NCI-H1694 treated with DMSO at 0.1 percent for 48 hours (cell line): ENCODE data around the gene CACNA1C.
"Not testable (repeated sequence)": the region's sequence is repeated elsewhere in the genome, so short reads cannot be mapped to it uniquely, and the experiment has no call there.

Source experiments
- DNase-seq: peaks from one replicate; lab custom pipeline; 2025; lab: John Stamatoyannopoulos, UW

The CACNA1C gene

DNA sequence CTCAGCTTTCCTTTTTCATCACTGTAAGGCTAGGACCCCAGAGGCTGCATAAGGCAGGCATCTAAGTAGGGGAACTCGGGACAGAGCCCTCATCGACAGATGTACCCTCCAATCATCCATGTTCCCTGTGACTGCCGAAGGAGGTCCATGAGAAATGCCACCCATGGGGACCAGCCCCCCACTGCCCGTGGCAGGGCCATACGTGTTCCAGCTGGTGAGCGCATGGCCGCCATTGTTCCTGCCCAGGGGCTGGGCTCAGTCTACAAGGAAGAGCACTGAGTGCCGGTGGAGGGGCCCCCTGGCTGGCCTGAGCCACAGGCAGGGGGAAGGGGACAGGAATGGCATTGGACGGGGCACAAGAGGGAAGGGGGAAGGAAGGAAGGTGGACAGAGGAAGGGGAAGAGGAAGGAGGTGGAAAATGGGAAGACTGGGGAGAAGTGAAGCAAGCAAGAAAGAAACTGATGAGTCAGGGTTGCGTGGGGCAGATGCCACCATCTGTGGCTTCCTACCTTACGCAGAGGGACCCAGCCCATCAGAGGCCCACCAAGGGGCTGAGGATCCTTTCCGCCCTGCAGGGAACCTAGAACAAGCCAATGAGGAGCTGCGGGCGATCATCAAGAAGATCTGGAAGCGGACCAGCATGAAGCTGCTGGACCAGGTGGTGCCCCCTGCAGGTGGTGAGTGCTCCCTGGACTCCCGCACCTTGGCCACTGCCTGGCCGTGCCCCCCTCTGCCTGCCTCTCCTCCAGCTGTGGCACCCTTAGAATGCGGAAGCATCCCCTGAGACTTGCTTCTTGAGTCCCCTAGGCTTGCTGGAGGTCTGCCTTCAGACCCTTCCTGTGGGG, 621.4 kb downstream of the CACNA1C start:
- DNase-seq: no peak

DNA sequence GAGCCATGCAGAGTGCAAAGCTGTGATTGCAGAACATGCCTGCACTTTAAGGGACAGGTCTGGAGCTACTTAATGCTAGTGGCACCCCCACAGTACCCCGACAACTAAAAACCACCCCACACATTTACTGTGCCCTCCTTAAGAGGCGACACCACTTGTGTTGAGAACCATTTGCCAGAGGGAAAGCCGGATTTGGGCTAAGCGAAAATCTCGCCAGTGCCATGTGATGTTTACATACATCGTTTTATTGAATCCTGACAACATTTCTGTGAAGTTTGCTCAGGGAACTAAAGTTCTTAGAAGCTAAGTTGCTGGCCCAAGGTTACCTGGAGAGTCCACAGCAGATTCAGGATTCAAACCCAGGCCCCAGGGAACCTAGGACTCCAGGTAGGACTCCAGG, 623.0 kb downstream of the CACNA1C start:
- DNase-seq: no peak

DNA sequence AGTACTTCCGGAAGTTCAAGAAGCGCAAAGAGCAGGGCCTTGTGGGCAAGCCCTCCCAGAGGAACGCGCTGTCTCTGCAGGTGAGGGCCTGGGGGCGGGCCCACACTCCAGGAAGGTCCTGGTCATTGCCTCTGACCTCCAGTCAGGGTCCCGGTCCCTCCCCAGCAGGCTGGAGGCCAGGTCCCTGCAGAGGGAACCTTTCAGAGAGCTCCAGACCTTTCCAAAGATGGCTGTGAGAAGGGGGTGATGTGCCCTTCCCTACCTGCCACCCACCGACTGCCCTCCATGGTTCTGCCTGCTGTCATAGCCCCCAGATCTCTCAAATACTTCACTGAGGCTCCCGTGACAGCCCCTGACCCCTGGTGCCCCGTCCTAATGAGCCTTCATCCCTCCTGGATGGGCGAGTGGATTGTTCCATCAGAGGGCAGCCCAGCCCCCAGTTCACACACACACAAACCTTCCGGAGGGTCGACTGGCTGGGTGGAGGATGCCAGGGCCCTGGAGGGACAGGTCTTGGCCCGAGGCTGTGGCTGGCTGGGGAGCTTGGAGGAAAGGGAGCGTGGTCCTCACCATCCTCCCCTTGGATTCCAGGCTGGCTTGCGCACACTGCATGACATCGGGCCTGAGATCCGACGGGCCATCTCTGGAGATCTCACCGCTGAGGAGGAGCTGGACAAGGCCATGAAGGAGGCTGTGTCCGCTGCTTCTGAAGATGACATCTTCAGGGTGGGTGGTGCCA, 624.5 kb downstream of the CACNA1C start:
- no peak for DNase-seq

DNA sequence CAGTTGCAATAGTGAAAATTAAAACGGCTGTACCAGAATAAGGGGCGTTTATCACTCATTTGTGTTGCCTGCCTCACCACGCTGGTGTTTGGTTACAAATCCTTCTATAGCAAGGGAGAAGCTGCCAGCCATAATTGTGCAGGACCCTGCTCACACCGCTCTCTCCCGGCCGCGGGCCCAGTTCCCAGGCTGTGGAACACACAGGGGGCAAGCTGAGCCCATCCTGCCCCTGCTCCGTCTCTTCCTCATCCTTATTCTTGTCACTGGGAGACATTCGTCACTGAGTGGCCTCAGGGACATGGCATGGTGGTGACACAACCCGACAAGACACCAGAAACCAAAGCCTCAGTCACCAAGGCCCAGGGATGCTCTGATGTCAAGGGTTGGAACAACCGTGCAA, 625.6 kb downstream of the CACNA1C start:
- no peak for DNase-seq

DNA sequence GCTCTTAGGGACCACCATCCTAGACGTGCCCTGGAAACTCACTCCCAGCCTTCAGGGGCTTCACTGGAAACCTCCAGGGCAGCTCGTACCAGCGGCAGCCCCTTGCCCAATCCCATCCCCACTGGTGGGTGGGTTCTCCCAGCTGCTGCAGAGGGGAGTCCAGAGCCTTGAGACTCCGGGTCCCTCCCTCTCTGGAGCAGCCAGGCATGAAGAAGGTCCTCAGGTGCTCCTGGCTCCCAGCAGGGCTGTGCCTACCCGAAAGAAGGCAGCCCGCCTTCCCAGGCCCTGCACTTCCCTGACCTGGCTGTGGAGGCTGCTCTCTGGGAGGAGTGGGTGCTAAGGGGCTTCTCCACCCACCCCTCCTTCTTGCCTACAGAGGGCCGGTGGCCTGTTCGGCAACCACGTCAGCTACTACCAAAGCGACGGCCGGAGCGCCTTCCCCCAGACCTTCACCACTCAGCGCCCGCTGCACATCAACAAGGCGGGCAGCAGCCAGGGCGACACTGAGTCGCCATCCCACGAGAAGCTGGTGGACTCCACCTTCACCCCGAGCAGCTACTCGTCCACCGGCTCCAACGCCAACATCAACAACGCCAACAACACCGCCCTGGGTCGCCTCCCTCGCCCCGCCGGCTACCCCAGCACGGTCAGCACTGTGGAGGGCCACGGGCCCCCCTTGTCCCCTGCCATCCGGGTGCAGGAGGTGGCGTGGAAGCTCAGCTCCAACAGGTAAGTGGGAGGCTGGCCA, 626.5 kb downstream of the CACNA1C start:
- no peak for DNase-seq

DNA sequence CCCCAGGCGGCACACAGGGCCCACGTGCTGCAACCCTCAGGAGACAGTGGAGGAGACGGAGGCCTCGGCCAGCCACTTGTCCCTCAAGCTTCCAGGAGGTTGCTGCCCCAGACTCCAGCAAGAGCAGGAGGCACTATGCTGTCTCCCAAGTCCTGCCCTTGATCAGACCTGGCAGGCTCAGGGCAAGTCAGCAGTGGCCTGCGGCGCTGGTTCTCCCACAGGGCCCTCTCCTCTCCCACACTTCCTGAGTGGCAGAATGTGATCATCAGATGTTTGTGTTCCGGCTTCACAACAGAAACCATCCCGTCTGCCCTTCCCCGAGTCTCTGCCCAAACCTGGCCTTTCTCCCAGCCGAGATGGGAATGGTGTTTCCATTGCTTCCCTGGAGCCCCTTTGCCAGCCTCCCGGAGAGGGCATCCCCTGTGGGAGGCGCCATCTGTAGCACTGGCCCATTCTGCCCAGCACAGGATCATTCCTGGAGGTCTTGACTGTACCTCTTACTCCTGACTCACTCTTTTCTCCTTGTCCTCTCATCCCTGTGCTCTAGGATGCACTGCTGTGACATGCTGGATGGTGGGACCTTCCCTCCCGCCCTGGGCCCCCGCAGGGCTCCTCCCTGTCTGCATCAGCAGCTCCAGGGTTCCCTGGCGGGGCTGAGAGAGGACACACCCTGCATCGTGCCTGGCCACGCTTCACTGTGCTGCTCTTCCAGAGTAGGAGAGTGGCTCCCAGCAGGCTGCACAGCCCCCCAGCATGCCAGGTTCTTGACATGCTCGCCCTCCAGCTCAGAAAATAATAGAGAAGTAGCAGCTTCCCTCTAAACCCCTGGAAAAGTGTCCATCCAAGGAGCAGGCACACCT, 627.3 kb downstream of the CACNA1C start:
- DNase-seq: no peak

DNA sequence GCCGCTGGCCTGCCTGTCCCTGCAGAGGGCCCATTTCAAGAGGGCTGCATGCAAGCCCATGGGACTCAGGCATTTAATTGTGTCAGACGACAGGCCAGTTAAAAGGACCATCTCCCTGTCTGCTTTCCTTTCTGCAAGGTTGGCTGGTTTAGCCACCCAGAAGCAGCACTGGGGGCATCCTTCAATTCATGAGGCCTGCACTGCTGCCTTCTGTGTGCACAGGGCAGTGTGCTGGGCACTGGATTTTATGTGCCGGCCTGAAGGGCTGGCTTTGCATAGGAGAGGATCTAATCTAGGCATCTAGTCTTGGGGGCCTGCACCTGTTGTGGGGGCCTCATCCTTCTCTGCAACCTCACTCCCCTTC, 627.9 kb downstream of the CACNA1C start:
- DNase-seq: no peak

DNA sequence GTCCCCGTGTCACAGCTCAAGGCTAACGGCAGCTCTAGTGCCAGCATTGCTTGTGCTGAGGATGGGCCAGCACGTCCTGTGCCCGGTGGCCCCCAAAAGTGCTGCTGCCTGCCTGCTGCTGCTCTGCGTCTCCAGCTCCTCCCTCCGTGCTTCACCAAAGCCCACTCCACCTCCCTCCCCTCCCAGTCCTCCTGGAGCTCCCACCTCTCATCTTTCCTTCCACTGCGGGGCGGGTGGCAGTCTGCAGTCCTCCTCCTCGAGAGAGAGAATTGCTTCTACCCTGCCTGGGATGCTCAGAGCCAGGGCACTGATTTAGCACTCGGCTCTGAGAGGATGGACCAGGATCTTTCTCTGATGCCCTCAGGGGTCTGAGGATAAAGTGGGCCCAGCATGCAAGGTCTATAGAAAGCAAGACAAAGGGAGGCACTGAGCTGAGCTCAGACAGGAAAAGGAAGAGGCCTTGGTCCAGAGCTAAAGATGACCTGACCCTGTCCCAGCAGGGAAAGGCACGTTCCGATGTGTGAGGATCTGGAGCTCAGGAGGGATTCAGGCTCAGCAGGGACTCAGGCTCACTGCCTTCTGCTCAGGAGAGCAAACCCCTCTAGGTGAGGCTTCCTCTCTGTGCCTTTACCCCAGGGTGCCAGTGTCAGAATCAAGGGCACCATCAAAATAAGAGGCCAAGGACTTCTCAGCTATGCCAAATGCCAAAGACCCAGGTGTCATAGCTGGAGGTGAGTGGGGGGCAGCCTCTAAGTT, 628.8 kb downstream of the CACNA1C start:
- DNase-seq: no peak

DNA sequence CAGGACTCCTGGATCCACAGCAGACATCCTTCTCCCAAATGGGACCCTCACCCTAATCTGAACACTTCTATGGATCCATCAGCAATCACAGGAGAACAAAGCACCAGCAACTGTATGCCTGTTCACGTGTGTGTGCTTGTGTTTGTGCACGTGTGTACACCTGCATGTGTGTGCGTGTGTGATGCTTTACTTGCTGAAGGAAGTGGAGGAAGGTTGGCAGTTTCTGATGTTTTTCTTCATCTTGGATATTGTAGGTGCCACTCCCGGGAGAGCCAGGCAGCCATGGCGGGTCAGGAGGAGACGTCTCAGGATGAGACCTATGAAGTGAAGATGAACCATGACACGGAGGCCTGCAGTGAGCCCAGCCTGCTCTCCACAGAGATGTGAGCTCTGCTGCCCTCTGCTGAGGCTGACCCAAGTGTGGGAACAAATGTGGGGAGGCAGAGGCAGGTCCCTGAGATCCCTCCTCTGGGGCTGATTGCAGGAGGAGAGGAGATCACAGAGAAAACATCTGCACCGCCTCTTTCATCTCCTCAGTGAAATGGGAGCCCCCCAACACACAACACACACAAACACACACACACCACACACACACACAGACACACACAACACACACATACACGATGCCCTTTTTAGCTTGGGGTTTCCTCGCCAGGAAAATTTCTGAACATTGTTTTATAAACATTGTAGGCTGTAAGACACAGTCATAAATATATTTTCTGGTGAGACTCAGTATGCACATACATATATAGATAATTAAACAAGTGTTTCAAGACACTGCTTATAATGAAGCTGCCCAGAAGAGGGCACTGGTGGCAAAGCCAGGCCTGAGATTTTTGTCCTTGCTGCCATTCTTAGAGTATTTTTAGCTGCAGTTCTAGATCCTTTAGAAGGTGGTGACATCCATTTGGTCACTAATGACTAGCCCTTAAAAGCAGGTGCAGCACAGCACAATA, 629.8 kb downstream of the CACNA1C start:
- DNase-seq: peak; percentile 71

DNA sequence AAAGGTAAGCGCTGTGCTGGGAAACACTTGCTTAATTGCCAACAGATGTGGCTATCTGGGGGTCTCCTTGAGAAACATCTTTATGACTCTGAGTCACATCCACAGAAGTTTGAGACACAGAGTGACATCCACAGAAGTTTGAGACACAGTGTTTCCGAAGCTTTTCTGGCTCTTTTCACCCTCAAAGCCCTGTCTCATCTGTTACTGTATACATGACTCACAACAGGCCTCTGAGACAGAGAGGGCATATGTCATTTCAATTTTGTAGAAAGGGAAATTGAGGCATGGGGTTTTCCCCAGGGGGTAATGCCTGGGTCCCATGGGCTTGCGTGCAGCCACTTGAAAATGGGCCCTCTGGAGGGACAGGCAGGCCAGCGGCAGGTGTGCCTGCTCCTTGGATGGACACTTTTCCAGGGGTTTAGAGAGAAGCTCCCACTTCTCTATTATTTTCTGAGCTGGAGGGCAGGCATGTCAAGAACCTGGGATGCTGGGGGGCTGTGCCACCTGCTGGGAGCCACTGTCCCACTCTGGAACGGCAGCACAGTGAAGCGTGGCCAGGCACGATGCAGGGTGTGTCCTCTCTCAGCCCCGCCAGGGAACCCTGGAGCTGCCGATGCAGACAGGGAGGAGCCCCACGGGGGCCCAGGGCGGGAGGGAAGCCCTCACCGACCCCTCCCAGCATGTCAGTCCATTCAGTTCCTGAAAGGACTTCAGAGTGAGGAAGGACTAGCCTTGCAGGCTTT, 630.7 kb downstream of the CACNA1C start:
- DNase-seq: no peak

DNA sequence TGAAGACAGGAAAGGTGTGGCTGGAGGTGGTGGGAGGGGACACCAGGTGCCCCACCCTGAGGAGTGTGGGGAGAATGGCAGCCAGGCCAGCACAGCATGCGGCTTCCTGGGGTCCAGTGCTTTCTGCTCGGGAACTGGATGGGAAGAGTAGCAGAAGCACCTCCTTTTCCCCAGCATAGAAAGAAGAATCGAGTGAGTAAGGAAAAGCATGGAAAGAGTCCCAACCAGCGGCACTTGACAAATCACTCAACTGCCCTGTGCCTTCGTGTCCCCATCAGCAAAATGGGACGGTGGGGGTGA, 631.2 kb downstream of the CACNA1C start:
- not testable (repeated sequence) for DNase-seq

DNA sequence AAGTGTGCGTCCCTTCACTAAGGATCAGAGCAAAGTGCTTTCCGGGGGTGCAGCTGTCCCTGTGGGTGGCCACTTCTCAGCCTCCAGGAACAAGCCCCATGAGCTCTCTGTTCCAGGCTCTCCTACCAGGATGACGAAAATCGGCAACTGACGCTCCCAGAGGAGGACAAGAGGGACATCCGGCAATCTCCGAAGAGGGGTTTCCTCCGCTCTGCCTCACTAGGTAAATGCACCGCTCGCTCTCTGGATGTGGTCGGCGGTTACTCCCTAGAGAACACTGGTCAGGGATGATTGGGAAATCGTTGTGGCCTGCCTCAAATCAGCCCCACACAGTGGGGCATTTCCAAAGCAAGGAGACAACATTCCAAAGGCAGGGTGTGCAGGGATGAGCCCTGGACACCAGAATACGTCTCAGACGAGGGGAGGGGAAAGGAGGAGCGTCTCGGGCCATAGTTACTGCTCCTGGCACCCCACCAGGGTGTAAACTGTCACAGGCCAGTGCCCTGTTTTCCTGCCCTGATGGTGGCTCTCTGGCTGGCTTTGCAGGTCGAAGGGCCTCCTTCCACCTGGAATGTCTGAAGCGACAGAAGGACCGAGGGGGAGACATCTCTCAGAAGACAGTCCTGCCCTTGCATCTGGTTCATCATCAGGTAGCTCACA, 633.0 kb downstream of the CACNA1C start:
- not testable (repeated sequence) for DNase-seq

DNA sequence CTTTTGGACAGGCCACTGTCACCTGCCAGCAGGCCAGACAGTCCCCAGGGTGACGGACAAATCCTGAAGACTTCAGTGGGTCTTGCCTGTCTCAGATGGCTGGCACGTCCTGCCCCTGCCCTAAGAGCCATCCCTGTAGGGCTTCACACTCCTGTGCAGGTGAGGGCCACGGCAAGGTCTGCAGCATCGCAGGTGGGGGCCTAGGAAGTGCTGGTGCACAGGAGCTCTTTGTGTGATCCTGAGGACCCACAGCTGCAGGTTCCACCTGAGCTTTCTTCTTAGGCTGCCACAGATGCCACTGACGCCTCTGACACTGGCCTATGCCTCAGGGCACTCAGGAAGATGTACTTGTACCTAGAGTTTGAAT, 633.5 kb downstream of the CACNA1C start:
- no peak for DNase-seq

DNA sequence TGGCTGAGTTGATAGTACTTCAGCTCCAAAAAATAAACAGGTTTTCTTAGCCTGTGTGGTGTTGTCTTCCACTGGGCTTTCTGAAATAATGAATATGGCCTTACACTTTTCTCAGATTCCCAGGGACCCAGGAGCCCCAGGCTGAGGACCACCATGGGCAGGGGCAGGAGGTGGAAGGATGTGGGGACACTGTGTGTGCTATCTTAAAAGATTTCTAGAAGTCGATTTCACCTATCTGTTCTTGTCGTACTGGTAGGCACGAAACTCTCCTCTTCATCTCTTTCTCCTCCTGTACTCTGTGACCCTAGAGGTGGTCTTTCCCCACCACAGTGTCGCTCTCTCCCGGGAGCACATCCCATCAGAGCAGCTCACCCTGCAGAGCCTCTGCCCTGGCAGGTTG, 634.3 kb downstream of the CACNA1C start:
- no peak for DNase-seq

DNA sequence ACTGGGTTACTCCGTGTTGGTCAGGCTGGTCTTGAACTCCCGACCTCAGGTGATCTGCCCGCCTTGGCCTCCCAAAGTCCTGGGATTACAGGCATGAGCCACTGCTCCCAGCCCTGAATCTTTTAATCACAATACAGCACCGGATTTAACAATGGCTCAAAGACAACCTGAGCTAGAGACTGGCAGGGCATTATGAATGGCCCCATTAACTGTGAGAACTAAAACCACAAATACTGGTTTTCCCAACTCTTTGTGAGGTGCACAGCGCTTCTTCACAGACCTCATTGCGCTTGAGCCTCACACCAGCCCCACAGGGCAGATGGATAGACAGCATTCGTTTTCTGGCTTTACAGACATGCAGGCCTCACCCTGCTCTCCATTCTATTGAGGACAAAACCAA, 634.9 kb downstream of the CACNA1C start:
- no peak for DNase-seq

DNA sequence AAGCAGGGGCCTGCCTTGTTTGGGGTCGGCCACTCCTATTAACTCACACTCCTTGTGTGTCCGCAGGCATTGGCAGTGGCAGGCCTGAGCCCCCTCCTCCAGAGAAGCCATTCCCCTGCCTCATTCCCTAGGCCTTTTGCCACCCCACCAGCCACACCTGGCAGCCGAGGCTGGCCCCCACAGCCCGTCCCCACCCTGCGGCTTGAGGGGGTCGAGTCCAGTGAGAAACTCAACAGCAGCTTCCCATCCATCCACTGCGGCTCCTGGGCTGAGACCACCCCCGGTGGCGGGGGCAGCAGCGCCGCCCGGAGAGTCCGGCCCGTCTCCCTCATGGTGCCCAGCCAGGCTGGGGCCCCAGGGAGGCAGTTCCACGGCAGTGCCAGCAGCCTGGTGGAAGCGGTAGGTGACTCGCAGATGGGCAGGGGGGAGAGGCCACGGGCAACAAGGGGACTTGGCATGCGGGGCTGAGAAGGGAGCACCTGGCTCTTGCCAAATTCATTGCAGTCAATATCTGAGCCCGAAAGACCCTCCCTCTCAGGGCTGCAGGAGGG, 635.7 kb downstream of the CACNA1C start:
- no peak for DNase-seq

DNA sequence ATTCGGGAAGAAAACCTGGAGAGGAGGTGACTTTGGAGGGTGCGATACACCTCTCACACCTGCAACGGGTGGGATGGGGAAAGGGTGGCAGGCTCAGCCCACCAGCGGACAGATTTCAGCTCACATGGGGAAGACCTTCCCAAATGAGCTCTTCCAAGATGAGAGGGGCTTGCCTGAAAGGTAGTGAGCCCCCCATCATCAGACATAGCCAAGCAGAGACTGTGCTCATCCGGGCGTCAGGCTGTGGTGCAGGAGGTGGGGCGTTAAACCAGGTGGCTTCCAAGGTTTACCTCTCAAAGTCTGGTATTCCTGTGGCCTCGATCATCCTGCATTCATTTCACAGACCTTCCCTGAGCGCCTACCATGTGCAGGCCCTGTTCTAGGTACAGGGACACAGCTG, 636.6 kb downstream of the CACNA1C start:
- DNase-seq: no peak

DNA sequence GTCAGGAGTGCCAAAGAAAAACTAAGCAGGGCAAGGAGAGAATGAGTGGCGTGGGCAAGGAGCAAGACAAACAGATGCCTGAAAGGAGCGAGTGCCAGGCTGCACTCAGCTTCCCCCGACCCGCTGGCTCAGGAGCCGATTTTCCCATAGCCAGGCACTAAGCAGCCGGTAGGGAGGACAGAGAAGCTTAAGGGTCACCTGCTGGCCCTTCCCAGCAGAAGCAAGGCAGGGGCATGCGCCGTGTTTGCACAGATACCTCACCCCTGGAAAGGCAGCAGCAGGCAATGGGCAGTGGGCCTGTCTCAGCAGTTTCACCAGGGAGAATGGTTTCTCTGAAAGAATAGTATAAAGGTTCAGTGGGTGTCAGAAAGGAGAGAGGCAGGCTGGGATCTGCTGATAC, 637.1 kb downstream of the CACNA1C start:
- no peak for DNase-seq
